K562 (cell line): ENCODE data around the gene AFF1. TPM values are rescaled to one million over a fixed set of nuclear protein-coding genes. Genes with fewer than 3 reads are reported as not detected.
A peak's percentile ranks its signal among the peaks of the same experiment; 100 is the strongest.

ENCODE experiments used
- ATAC-seq: fragments of 200-7000 bp; cut with Tn5 transposase; 3 replicates; pipeline ENCODE4 v1.9.1; 2020; ENCODE audit warnings: moderate library complexity
- BruUV-seq: library from RNA; stranded (reverse); fragments of 400-500 nt; replicated peaks from 2 replicates; lab custom pipeline; 2021; lab: Mats Ljungman, UMichigan
- CTCF ChIA-PET: fragments of 300-600 bp; formaldehyde crosslinking; extraction: SDS; loops from one replicate; lab custom pipeline; 2021; ENCODE audit warnings: low intra/inter-chr PET ratio; lab: Yijun Ruan, JAX
- POLR2A ChIA-PET: fragments of 300-600, 350-650 bp; sonication (Branson Sonifier 250); formaldehyde crosslinking; extraction: SDS; loops from one replicate; lab custom pipeline; 2021; ENCODE audit warnings: antibody characterized with exemption, inconsistent platforms; lab: Yijun Ruan, JAX
- DNase-seq, 4 experiments: peaks; one replicate each; pipeline versions ENCODE4 v3.0.0 to v3.0.0-alpha.2; 2011 to 2018; ENCODE audit warnings: low spot score in 3 of 4, mixed read lengths in 3 of 4; ENCODE audit errors: extremely low read depth in 1 of 4
- FAIRE-seq: peaks from 2 replicates; lab custom pipeline; 2011; peaks lifted over from hg19 to GRCh38; lab: Jason Lieb, UNC
- H2AFZ ChIP-seq: 2 replicates; pipeline ENCODE4 v1.6.0; 2011; ENCODE audit warnings: low read depth, low read length, control low read depth, inconsistent platforms
- H3K27ac ChIP-seq: fragments of 200-600 bp; 3 replicates; pipeline ENCODE4 v1.8.0; 2011; ENCODE audit warnings: low read depth, mild to moderate bottlenecking, control low read depth, inconsistent platforms, low read length, moderate library complexity, mixed read lengths; ENCODE audit errors: extremely low read depth
- H3K27me3 ChIP-seq, 2 experiments: fragments of 300-600 bp in 1 of 2; 2 replicates in 1 of 2; 3 replicates in 1 of 2; pipeline versions ENCODE4 v1.6.0 to v1.8.0; 2011; ENCODE audit warnings: inconsistent platforms in 2 of 2, low read length in 2 of 2, mild to moderate bottlenecking in 1 of 2, mixed read lengths in 1 of 2, moderate library complexity in 1 of 2; ENCODE audit not compliant: control insufficient read depth in 2 of 2, insufficient read depth in 2 of 2
- H3K36me3 ChIP-seq: fragments of 300-600 bp; 3 replicates; pipeline ENCODE4 v1.8.0; 2011; ENCODE audit warnings: mild to moderate bottlenecking, low read length, inconsistent platforms; ENCODE audit not compliant: control insufficient read depth, insufficient read depth
- H3K4me1 ChIP-seq, 2 experiments: fragments of 200-600 bp in 1 of 2; replicated peaks in 1 of 2; 2 replicates in 1 of 2; 3 replicates in 1 of 2; pipeline versions ENCODE4 v1.5.1 to v1.8.0; 2011; ENCODE audit warnings: inconsistent platforms in 2 of 2, low read length in 2 of 2, mild to moderate bottlenecking in 1 of 2, mixed read lengths in 1 of 2, moderate library complexity in 1 of 2; ENCODE audit not compliant: control insufficient read depth in 2 of 2, insufficient read depth in 2 of 2
- H3K4me2 ChIP-seq: 2 replicates; pipeline ENCODE4 v1.6.1; 2011; ENCODE audit warnings: low read length, control low read depth, inconsistent platforms, mixed read lengths; ENCODE audit not compliant: insufficient read depth
- H3K4me3 ChIP-seq: fragments of 200-600 bp; sonication (generic), shearing (Covaris generic); 2 replicates; pipeline ENCODE4 v1.5.1; 2016; ENCODE audit warnings: control low read depth, inconsistent platforms
- H3K79me2 ChIP-seq: fragments of 200-600 bp; 3 replicates; pipeline ENCODE4 v1.8.0; 2011; ENCODE audit warnings: low read length, inconsistent platforms; ENCODE audit not compliant: control insufficient read depth, insufficient read depth
- H3K9ac ChIP-seq, 2 experiments: 2 replicates each; pipeline versions ENCODE4 v1.6.0 to v1.6.1; 2011; ENCODE audit warnings: low read depth in 2 of 2, low read length in 2 of 2, control low read depth in 1 of 2, inconsistent platforms in 1 of 2, mild to moderate bottlenecking in 1 of 2, mixed read lengths in 1 of 2; ENCODE audit not compliant: insufficient read depth in 1 of 2
- H3K9me1 ChIP-seq: one replicate; pipeline ENCODE4 v1.6.0; 2011; ENCODE audit warnings: inconsistent platforms, mild to moderate bottlenecking, low read length, moderate library complexity; ENCODE audit not compliant: control insufficient read depth, insufficient read depth
- H3K9me3 ChIP-seq: replicated peaks from 2 replicates; pipeline ENCODE4 v1.5.1; 2011; ENCODE audit warnings: low read depth, low read length, inconsistent platforms; ENCODE audit not compliant: control insufficient read depth, insufficient read depth
- H4K20me1 ChIP-seq: replicated peaks from 2 replicates; pipeline ENCODE4 v1.6.1; 2011; ENCODE audit warnings: low read length, inconsistent platforms, mixed read lengths; ENCODE audit not compliant: control insufficient read depth, insufficient read depth
- ARID1B ChIP-seq: fragments of 450-650 bp; IDR thresholded peaks from 2 replicates; pipeline ENCODE4 v1.6.1; 2016; ENCODE audit warnings: antibody characterized with exemption, mild to moderate bottlenecking, inconsistent platforms
- JUND ChIP-seq, 2 experiments: IDR thresholded peaks; 2 replicates in 1 of 2; 3 replicates in 1 of 2; pipeline ENCODE4 v1.6.1; 2011; ENCODE audit warnings: borderline replicate concordance in 2 of 2, low read depth in 2 of 2, low read length in 2 of 2, improper control_type of control experiment in 1 of 2, missing biosample characterization in 1 of 2, missing genetic modification characterization in 1 of 2, missing genetic modification reagents in 1 of 2
- NCOA1 ChIP-seq: fragments of 450-650 bp; IDR thresholded peaks from 2 replicates; pipeline ENCODE4 v1.6.1; 2016; ENCODE audit warnings: low read depth
- YY1 ChIP-seq, 3 experiments: IDR thresholded peaks; 2 replicates each; pipeline ENCODE4 v1.6.1; 2011; ENCODE audit warnings: low read length in 2 of 3, mild to moderate bottlenecking in 2 of 3, moderate library complexity in 2 of 3, borderline replicate concordance in 1 of 3, control low read depth in 1 of 3, low read depth in 1 of 3; ENCODE audit not compliant: insufficient read depth in 3 of 3, insufficient replicate concordance in 2 of 3, control insufficient read depth in 1 of 3, insufficient read length in 1 of 3; ENCODE audit errors: extremely low read depth in 1 of 3
- in situ Hi-C: fragments of 300-500 bp; cut with MboI; formaldehyde crosslinking; loops from 4 replicates; pipeline ENCODE4 v1.15.0; 2018; ENCODE audit warnings: inconsistent platforms, mixed read lengths
- intact Hi-C: fragments of 100-400 bp; cut with micrococcal nuclease; formaldehyde crosslinking; loops from 2 replicates; pipeline ENCODE4 v1.14.2; 2022
- polyA plus RNA-seq, 8 experiments: library from polyadenylated mRNA; depleted of rRNA in 4 of 8; stranded (reverse) in 5 of 8; unstranded in 3 of 8; fragments of >200 nt; fragmentation: Nextera tagmentation in 2 of 8; fragmentation: Illumina TruSeq in 1 of 8; extraction: Ambion mirVana in 2 of 8; extraction: Trizol in 1 of 8; gene quantifications; 2 replicates each; pipeline versions ENCODE4 v1.2.1 to v1.2.3, GENCODE V29; 2011 to 2014; ENCODE audit warnings: inconsistent platforms in 1 of 8, missing spikeins in 1 of 8
- total RNA-seq, 7 experiments: library from RNA; depleted of rRNA in 6 of 7; stranded (reverse); fragments of >200 nt in 6 of 7; fragmentation: Illumina TruSeq in 2 of 7; extraction: Trizol in 2 of 7; gene quantifications; 2 replicates each; pipeline versions ENCODE4 v1.2.1 to v1.2.3, GENCODE V29; 2011 to 2021; ENCODE audit warnings: low replicate concordance in 1 of 7
- TF ChIP-seq, protein P1 (sequence below): fragments of 450-650 bp; IDR thresholded peaks from 2 replicates; pipeline ENCODE4 v1.6.1; 2014; ENCODE audit warnings: low read depth, mild to moderate bottlenecking, moderate library complexity, borderline replicate concordance

AFF1 gene
- total and polyA plus RNA-seq, 9 of the 15 experiments (the other 6 are each of a cell fraction or from before 2014, with no cell fraction given): 4.1 to 47.5 (median 17.2) TPM

DNA sequence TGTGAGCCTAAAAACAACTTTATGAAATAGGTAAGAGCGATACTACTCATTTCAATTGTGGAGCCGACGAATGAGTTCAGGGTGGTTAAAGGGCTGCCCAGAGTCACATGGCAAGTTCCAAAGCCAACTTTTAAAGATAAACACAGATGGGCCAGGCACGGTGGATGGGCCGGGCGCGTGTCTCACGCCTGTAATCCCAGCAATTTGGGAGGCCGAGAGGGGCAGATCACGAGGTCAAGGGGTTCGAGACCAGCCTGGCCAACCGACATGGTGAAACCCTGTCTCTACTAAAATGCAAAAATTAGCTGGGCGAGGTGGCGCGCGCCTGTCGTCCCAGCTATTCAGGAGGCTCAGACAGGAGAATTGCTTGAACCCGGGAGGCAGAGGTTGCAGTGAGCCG lies 41.7 kb upstream of the AFF1 start (continued):
- TF ChIP-seq, protein P1, sequence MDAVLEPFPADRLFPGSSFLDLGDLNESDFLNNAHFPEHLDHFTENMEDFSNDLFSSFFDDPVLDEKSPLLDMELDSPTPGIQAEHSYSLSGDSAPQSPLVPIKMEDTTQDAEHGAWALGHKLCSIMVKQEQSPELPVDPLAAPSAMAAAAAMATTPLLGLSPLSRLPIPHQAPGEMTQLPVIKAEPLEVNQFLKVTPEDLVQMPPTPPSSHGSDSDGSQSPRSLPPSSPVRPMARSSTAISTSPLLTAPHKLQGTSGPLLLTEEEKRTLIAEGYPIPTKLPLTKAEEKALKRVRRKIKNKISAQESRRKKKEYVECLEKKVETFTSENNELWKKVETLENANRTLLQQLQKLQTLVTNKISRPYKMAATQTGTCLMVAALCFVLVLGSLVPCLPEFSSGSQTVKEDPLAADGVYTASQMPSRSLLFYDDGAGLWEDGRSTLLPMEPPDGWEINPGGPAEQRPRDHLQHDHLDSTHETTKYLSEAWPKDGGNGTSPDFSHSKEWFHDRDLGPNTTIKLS: no peak
- TF ChIP-seq, all 486 proteins: peak for 0

GRCh38 chr4:86894455-86894854 lies 40.4 kb upstream of the AFF1 start:
- no peak overlapping the region for H3K9ac ChIP-seq
- BruUV-seq: no TSS peak
- CTCF ChIA-PET: interaction anchor here (2.2 kb wide), 1 partner anchor 396 kb away, joined by 18 read pairs; no protein-coding TSS in a partner anchor
- H3K27ac ChIP-seq: peak overlapping the region; percentile 32; the same call in 2 of the 3 replicates
- no peaks in the 10 kb centered on the region for H3K9me3 ChIP-seq
- peaks cover 6 to 10% of the 10 kb centered on the region in 2 experiments; a peak in 3 of 5 replicates for H3K4me1 ChIP-seq
- H3K9me1 ChIP-seq: no peaks in the 10 kb centered on the region
- in situ Hi-C loops: loop anchor here (5.0 to 10.0 kb wide), 2 partner anchors 242 to 950 kb away; no protein-coding TSS in a partner anchor
- peaks cover 0 to 4% of the 10 kb centered on the region in 2 experiments; a peak in 2 of 5 replicates for H3K27me3 ChIP-seq
- POLR2A ChIA-PET: interaction anchor here (1.4 kb wide), 1 partner anchor 398 kb away, joined by 3 read pairs; no protein-coding TSS in a partner anchor
- no peak overlapping the region for H3K4me3 ChIP-seq
- DNase-seq: peak in 1 of 4 experiments; percentile 19
- H3K79me2 ChIP-seq: no peaks in the 10 kb centered on the region
- H3K4me2 ChIP-seq: no peak overlapping the region
- ATAC-seq: no peak
- intact Hi-C loops: loop anchor here (2.0 kb wide), 1 partner anchor 242 kb away; no protein-coding TSS in a partner anchor
- TF ChIP-seq NCOA1: no peak
- peak in 1 of 3 experiments; percentile 36 for TF ChIP-seq YY1 (IDR thresholded peaks at IDR 0.05; ENCODE audit: borderline replicate concordance in 1 of 3, control insufficient read depth in 1 of 3, extremely low read depth in 1 of 3, insufficient read depth in 3 of 3, insufficient read length in 1 of 3, insufficient replicate concordance in 2 of 3, low read depth in 1 of 3, low read length in 2 of 3)
- peak; percentile 45; the same call in 1 of the 2 replicates for TF ChIP-seq JUND (IDR thresholded peaks at IDR 0.05; ENCODE audit: borderline replicate concordance, low read depth, low read length)
- 0 out of 3 replicates have a peak, but pooled peaks have one; percentile 12 for TF ChIP-seq JUND (tag; IDR thresholded peaks at IDR 0.05; ENCODE audit: borderline replicate concordance, low read depth, low read length)
- 0 out of 2 replicates have a peak, but pooled peaks have one; percentile 9 for TF ChIP-seq ARID1B
- TF ChIP-seq, all 486 proteins: peak for 3
- peak; percentile 49 for FAIRE-seq
- H3K36me3 ChIP-seq: no peaks in the 10 kb centered on the region
- peak overlapping the region; percentile 58 for H2AFZ ChIP-seq
- H4K20me1 ChIP-seq: no peaks in the 10 kb centered on the region
